Nephron (organoid): ENCODE data around the gene NPVF.
A peak's percentile ranks its signal among the peaks of the same experiment; 100 is the strongest.

Source experiments
- H3K27ac Mint-ChIP-seq, 3 experiments: 2 replicates each; pipeline ENCODE4 v1.8.0; 2020; ENCODE audit warnings: mixed read lengths in 3 of 3, mild to moderate bottlenecking in 2 of 3, moderate library complexity in 1 of 3
- H3K27me3 Mint-ChIP-seq: 2 replicates; pipeline ENCODE4 v1.8.0; 2021; ENCODE audit warnings: low read depth, mild to moderate bottlenecking, moderate library complexity, mixed read lengths
- H3K36me3 Mint-ChIP-seq: 2 replicates; pipeline ENCODE4 v1.8.0; 2020; ENCODE audit warnings: low read depth, mixed read lengths
- H3K4me1 Mint-ChIP-seq: 2 replicates; pipeline ENCODE4 v1.8.0; 2020; ENCODE audit warnings: mixed read lengths
- H3K4me3 Mint-ChIP-seq, 3 experiments: 2 replicates each; pipeline ENCODE4 v1.8.0; 2020; ENCODE audit warnings: mild to moderate bottlenecking in 3 of 3, mixed read lengths in 3 of 3, moderate library complexity in 2 of 3
- H3K9me3 Mint-ChIP-seq: 2 replicates; pipeline ENCODE4 v1.8.0; 2020; ENCODE audit warnings: mixed read lengths
- TF ChIP-seq, protein P1 (sequence below), 3 experiments: fragments of 200-600 bp; sonication (generic); IDR thresholded peaks; one replicate each; pipeline ENCODE4 v1.5.0; 2021; ENCODE audit warnings: antibody characterized with exemption in 3 of 3; ENCODE audit not compliant: unreplicated experiment in 3 of 3

Gene NPVF

DNA sequence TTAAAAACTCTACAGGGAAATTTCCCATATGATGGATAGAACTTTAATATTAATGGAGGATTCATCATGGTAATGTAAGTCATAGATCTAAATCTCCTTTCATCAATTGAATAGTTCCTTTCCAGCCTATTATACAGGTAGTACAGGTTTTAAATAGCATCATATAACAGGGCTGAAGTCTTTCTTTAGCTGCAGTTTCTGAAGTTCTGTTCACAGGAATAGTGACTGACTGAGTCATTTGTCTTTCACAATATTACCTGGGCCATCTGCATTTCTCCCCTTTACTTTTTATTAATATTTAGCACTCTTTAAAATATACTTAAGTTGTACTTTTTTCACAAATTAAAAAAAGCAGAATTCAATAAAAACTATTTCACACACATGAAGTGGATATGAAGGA, 12.6 kb upstream of the NPVF start:
- peaks cover 38% of the 10 kb centered on the region for H3K4me1 Mint-ChIP-seq
- H3K9me3 Mint-ChIP-seq = no peaks in the 10 kb centered on the region
- H3K4me3 Mint-ChIP-seq = no peak overlapping the region
- TF ChIP-seq, protein P1, sequence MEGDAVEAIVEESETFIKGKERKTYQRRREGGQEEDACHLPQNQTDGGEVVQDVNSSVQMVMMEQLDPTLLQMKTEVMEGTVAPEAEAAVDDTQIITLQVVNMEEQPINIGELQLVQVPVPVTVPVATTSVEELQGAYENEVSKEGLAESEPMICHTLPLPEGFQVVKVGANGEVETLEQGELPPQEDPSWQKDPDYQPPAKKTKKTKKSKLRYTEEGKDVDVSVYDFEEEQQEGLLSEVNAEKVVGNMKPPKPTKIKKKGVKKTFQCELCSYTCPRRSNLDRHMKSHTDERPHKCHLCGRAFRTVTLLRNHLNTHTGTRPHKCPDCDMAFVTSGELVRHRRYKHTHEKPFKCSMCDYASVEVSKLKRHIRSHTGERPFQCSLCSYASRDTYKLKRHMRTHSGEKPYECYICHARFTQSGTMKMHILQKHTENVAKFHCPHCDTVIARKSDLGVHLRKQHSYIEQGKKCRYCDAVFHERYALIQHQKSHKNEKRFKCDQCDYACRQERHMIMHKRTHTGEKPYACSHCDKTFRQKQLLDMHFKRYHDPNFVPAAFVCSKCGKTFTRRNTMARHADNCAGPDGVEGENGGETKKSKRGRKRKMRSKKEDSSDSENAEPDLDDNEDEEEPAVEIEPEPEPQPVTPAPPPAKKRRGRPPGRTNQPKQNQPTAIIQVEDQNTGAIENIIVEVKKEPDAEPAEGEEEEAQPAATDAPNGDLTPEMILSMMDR (IDR thresholded peaks at IDR 0.05; ENCODE audit: unreplicated experiment in 3 of 3) = no peak
- H3K27me3 Mint-ChIP-seq = peaks cover 4% of the 10 kb centered on the region
- peak overlapping the region in 1 of 3 experiments; percentile 60 for H3K27ac Mint-ChIP-seq
- H3K36me3 Mint-ChIP-seq = no peaks in the 10 kb centered on the region

- H3K4me1 Mint-ChIP-seq = peaks cover 38% of the 10 kb centered on the region
- no peaks in the 10 kb centered on the region for H3K36me3 Mint-ChIP-seq
- H3K27me3 Mint-ChIP-seq = peaks cover 4% of the 10 kb centered on the region
- peak overlapping the region in 1 of 3 experiments; percentile 60 for H3K27ac Mint-ChIP-seq
- H3K4me3 Mint-ChIP-seq = no peak overlapping the region
- TF ChIP-seq, protein P1 (IDR thresholded peaks at IDR 0.05; ENCODE audit: unreplicated experiment in 3 of 3) = no peak
- no peaks in the 10 kb centered on the region for H3K9me3 Mint-ChIP-seq
These were observed 12.1 kb upstream of the NPVF start for GRCh38 chr7:25240340-25240739.

DNA sequence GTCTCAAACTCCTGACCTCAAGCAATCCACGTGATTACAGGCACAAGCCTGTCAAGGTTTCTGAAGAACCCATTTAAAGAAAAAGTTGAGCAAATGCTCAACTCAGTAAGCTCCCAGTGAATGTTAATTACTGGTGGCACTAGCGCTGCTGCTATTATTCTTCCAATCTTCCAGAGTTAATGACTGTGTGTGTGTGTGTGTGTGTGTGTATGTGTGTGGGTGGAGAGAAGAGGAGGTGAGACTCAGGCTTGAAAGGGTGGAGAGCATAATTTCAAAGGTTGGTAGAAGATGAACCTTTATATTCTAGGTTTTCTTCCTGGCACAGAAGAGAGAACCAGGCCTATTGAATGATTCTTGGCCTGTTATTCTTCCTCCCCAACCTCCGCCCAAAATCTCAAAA, 11.6 kb upstream of the NPVF start:
- TF ChIP-seq, protein P1 (IDR thresholded peaks at IDR 0.05; ENCODE audit: unreplicated experiment in 3 of 3) = no peak
- Mint-ChIP-seq H3K9me3 (no peaks in the 10 kb centered on the region), H3K27ac (peak overlapping the region in 1 of 3 experiments; percentile 60), H3K4me3 (no peak overlapping the region), H3K27me3 (peaks cover 4% of the 10 kb centered on the region), H3K36me3 (no peaks in the 10 kb centered on the region), H3K4me1 (peaks cover 34% of the 10 kb centered on the region)

DNA sequence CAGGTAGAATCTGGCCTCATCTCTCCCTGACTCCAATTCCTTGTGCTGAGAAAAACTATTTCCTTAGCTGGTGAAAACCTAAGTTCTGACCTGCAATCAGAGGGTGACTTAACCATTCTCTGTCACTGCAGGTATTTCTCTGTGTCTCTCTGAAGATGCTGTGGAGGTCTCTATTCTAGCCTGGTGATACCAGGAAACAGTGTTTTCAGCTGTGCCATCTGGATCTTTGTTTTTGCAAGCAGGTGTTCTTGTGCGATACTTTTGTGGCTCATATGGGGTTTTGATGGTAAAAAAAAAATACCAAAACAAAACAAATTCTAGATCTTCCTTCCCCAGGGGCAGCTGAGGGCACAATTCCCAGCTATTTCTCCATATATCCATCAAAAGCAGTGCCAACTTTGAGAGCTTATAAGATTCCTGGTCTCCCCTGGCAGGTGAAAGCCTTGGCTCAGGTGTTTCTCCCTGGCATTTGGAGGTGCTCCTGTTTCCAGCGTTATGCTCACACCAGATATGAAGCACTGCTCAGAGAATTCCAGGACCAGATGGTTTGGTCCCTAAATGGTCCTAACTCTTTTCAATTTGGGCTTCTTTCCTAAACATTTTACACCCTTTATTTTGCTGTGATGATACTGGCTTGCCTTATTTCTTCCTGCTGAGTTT, 9.9 kb upstream of the NPVF start:
- no peaks in the 10 kb centered on the region for H3K9me3 Mint-ChIP-seq
- TF ChIP-seq, protein P1 (IDR thresholded peaks at IDR 0.05; ENCODE audit: unreplicated experiment in 3 of 3) = no peak
- H3K36me3 Mint-ChIP-seq = no peaks in the 10 kb centered on the region
- H3K27me3 Mint-ChIP-seq = peaks cover 4% of the 10 kb centered on the region
- no peak overlapping the region for H3K4me3 Mint-ChIP-seq
- peaks cover 17% of the 10 kb centered on the region for H3K4me1 Mint-ChIP-seq
- no peak overlapping the region for H3K27ac Mint-ChIP-seq

DNA sequence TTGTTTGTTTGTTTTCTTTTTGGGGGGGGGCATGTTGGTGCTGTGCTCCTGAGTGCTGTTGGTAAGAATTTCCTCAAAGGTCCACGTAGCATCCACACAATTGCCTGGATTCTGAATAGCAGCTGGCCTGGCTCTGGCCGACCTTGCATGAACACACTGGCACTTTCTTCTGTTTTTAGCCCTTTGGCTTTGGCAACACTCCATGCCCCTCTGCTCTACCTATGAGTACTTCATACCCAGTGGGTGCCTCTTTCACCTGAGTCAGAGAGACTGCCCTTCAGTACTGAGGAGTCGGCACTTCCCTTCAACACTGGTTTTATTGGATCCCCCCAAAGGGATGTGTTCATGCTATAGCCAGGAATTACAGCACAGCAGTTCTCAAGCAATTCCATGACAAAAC, 7.2 kb upstream of the NPVF start:
- Mint-ChIP-seq H3K4me1 (peaks cover 7% of the 10 kb centered on the region), H3K4me3 (no peak overlapping the region), H3K9me3 (peaks cover 10% of the 10 kb centered on the region), H3K27ac (no peak overlapping the region), H3K27me3 (no peaks in the 10 kb centered on the region), H3K36me3 (no peaks in the 10 kb centered on the region)
- TF ChIP-seq, protein P1 (IDR thresholded peaks at IDR 0.05; ENCODE audit: unreplicated experiment in 3 of 3) = no peak

DNA sequence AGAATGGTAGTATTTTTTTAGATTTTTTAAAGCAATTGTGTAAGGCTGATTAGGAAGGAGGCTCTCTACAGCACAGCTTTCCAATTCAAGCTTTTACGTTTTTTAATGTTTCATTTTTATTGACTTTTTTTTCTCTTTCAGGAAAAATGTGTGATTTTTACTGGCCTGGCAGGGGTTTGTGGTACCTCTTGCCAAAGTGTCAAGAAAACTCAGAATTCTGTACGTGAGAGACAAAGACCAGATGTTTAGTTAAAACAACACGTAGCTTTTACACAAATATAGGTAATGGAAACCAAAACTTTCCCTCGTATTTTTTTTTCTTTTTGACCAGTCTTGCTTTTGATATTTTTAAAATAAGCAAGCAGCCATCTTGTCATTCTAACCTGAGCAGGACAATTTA, 6.0 kb upstream of the NPVF start:
- H3K36me3 Mint-ChIP-seq = no peaks in the 10 kb centered on the region
- H3K27ac Mint-ChIP-seq = peak overlapping the region in 1 of 3 experiments; percentile 45
- no peak overlapping the region for H3K4me3 Mint-ChIP-seq
- no peaks in the 10 kb centered on the region for H3K27me3 Mint-ChIP-seq
- TF ChIP-seq, protein P1 (IDR thresholded peaks at IDR 0.05; ENCODE audit: unreplicated experiment in 3 of 3) = no peak
- peaks cover 10% of the 10 kb centered on the region for H3K9me3 Mint-ChIP-seq
- no peaks in the 10 kb centered on the region for H3K4me1 Mint-ChIP-seq
